ENCODE measurements around the gene UGGT2.
"Not testable (repeated sequence)": the region's sequence is repeated elsewhere in the genome, so short reads cannot be mapped to it uniquely, and the experiment has no call there.

The UGGT2 gene

DNA sequence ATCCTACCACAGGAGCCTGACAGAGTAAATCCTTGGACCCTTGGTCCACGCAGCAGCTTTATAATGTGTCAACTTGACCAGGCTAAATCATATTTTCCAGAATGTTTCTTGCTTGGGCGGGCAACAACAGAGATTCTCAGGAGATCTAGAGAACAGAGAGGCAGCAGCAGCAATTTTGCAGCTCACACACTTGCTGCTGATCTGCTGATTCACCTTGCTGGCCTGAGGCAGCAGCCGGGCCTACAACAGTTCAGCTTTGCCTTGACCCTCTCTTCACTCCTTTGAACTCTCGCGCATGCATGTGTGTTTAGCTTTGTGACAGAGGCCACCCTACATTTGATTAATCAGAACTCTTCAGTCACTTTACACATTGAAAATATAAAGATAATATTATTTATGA is 159.3 kb downstream of the UGGT2 start:
- no peak for DNase-seq (ENCODE audit: low spot score)

DNA sequence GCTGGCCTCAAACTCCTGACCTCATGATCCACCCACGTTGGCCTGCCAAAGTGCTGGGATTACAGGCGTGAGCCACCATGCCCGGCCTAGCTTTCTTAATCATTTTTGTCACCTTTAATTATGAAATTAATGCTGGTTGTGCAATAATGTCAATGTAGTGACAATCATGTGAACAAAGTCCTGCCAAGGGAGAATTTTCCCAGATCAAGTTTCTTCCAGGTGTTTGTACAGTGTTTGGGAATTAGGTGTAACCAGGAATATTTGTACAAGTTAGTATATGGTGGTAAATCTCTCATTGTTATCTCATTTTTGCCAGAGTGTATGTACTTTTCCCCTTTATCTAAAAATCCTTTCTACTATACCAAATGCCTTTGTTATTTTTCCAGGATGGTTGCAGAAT is 171.1 kb downstream of the UGGT2 start:
- no peak for DNase-seq (ENCODE audit: low spot score)

DNA sequence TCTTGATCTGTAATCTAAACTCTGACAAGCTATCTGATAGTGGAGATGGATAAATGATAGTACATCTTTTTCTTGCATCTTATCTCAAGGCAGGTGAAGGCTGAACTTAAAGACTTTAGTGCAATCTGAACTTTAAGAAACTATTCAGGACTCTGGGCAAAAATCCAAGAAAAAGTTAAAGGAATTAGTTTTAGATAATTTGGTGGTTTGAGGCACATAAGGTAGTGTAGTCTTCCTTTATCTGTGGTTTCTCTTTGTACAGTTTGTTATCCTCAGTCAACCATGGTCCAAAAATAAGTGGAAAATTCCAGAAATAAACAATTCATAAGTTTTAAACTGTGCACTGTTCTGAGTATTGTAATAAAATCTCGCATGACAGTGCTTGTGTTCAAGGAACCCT is 172.9 kb downstream of the UGGT2 start:
- DNase-seq (ENCODE audit: low spot score) = no peak

DNA sequence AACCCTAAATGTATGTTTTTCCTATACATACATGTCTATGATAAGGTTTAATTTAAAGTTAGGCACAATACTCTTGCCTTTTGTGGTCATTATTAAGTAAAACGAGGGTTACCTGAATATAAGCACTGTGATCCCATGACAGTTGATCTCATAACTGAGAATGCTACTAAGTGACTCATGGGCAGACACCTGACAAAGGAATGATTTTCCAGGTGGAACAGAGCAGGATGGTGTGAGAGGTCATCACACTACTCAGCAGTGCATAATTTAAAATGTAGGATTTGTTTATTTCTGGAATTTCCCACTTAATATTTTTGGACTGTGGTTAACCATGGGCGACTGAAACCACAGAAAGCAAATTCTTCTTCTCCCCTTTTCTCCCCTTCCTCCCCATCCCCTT is 178.9 kb downstream of the UGGT2 start:
- DNase-seq (ENCODE audit: low spot score) = no peak

DNA sequence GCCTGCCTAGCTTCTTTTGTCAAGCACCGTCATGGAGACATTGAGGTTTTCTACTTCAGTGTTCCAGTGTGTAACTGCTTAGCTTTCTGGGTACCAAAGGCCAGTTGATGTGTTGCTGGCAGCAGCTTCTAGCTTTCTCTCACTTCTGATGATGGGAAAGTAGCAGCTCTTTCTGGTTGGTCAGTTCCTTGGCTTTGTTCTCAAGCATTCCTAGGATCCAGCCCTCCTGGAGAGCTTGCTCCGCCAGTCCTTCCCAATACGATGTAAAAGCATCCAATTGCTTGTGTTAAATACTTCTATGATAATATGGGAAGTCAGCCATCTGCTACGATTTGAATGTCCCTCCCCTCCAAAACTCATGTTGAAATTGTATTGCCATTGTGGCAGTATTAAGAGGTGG is 182.8 kb downstream of the UGGT2 start:
- no peak for DNase-seq (ENCODE audit: low spot score)

DNA sequence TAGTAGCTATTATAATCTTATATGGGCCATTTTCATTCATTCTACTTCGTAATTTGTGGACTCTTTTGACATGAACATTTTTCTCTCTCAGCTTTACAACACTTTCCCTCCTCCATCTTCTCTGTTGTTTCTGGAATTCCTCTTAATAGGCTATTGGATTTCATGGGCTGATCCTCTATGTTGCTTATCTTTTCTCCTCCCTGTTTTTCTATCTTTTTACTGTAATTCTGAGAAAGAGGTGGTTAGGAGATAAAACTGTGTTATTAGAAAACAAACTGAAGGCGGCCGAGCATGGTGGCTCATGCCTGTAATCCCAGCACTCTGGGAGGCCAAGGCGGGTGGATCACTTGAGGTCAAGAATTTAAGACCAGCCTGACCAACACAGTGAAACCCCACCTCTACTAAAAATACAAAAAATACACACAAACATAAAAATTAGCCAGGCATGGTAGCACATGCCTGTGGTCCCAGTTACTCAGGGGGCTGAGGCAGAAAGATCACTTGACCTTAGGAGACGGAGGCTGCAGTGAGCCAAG is 188.1 kb downstream of the UGGT2 start:
- DNase-seq (ENCODE audit: low spot score) = no peak

DNA sequence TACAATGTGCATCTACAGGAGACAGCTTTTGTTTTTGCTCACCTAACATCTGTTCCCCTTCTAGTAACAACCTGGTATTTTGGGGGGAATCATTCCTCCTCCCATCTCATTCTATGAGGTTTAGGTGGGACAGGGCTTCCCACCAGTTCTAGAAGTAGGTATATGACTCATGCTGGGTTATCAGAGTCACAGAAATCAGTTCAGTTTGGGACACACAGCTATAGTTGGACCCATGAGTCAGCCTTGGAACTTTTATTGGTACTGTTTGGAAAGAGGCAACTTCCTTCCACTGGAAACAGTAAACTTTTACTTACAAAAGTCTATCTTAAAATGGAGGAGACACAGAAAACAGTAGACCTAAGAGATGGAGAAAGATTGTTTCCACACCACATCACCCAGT is 190.8 kb downstream of the UGGT2 start:
- DNase-seq (ENCODE audit: low spot score) = no peak

DNA sequence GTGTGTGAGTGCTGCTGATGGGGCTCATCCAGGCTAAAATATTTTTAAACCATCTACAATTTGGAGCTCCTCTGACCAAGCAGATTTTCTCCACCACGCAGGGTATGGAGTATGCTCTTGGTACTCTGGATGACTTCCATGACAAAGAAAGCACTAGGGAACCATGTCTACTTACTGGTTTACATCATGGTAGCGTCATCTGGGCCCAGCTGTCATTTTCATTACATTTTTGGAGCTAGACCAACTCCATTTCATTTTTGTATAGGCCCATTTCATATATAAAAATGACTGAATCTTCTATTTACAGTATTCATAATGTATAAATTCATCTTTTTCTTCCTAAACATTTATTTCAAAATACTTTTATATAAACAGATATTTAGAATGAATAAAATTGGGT is 191.9 kb downstream of the UGGT2 start:
- DNase-seq (ENCODE audit: low spot score) = no peak

DNA sequence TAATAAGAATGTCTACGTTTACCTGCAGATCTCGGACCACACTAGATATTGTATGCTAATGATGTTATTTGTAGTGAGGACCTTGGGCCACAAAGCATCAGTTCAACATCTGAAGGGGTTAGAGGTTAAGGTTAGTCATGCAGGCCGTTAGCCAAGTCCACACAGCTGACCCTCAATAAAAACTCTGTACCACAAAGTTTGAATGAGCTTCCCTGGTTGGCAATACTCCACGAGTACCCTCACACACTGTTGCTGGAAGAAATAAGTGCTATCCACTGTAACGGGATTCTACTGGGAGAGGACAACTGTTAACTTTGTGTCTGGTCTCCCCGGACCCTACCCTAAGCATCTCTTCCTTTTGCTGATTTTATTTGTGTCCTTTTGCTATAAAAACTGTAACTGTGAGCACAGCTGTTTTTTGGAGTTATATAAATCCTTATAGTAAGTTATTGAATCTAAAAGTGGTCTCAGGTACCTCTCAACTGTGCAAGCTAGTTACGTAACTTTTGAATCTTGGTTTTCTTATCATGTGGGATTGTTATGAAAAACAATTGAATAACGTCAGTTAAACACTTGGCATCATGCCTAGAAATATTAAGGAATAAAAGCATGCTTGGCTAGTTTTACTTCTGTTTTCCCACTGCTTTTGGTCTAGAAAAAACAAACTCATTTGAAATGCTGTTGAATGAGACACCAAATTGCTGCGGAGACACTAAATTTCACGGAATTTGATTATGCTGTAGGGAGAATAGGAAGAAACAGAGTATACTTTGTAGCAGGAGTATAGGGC is 194.7 kb downstream of the UGGT2 start:
- DNase-seq (ENCODE audit: low spot score) = no peak

DNA sequence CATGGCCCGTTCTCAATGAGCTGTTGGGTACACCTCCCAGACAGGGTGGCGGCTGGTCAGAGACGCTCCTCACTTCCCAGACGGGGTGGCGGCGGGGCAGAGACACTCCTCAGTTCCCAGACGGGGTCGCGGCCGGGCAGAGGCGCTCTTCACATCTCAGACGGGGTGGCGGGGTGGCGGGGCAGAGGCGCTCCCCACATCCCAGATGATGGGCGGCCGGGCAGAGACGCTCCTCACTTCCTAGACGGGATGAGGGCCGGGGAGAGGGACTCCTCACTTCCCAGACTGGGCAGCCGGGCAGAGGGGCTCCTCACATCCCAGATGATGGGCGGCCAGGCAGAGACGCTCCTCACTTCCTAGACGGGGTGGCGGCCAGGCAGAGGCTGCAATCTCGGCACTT is 207.5 kb downstream of the UGGT2 start:
- not testable (repeated sequence) for DNase-seq (ENCODE audit: low spot score)

DNA sequence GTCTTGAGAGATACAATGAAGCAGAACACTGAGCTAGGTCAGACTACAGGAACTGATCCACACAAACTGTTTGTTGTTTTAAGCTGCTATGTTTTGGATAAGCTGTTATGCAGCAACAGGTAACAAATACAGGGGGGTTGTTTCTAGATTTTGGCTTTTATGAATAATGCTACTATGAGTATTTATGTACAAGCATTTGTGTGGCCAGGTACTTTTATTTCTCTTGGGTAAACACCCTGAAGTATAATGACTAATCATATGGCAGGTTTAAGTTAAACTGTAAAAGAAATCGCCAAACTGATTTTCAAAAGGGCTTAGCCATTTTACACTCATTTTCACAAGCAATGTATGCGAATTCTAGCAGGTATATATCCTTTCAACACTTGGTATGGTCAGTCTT is 210.3 kb downstream of the UGGT2 start:
- DNase-seq (ENCODE audit: low spot score) = no peak

DNA sequence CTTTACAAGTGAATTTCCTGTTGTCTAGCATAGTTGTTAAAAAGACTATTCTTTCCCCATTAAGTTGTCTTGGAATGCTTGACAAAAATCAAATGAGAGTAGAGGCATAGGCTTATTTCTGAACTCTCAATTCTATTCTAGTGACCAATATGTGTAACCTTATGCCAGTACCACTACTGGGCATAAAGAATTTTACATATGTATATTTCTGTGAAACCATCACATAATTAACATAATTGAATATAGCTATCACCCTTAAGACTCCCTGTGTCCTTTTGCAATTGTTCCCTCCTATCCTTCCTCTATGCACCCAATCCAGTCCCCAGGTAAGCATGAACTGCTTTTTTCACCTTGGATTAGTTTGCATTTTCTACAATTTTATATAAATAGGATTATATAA is 211.3 kb downstream of the UGGT2 start:
- no peak for DNase-seq (ENCODE audit: low spot score)

DNA sequence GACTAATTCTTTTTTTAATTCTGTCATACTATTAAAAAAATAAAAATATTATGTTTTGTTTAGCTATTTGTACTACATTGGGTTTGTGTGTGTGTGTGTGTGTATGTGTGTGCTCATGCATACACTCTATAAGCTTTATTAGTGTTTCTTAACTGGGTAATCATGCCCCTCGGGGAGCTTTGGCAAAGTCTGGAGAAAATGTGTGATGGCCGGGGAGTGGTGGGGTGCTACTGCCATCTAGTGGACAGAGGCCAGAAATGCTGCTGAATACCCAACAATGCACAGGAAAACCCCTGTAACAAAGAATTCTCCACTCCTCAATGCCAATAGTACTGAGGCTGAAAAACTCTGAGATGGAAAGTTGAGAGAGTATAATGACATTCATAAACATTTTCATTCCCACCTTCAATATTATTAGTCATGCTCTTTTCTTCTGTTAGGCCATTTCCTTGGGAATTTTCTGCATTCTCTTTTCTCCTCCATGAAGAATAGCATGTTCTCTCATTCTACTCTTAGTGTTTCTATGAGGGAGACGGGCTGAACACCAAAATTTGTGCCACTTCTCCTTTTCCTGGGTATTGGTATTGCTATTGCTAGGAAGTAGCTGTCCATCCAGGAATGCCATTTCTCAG is 219.0 kb downstream of the UGGT2 start:
- peak; percentile 68 for DNase-seq (ENCODE audit: low spot score)

DNA sequence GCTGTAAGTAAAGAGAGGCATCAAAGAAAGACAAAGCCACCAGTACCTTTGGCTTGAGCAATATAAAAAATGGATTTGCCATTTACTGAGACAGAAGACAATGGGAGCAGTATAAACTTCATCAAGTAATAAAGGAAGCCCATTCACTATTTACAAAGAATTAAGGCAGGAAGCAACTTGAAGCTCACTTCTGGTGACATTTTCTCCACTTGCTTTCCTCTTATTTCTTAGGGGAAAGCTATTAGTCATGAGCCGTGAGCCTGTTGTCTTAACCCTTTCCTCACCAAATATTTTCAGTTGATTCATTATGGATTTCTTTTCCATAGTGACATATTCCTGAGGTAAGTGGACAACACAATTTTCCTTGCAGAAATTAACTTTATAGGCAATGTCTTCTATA is 219.5 kb downstream of the UGGT2 start:
- DNase-seq (ENCODE audit: low spot score) = no peak

DNA sequence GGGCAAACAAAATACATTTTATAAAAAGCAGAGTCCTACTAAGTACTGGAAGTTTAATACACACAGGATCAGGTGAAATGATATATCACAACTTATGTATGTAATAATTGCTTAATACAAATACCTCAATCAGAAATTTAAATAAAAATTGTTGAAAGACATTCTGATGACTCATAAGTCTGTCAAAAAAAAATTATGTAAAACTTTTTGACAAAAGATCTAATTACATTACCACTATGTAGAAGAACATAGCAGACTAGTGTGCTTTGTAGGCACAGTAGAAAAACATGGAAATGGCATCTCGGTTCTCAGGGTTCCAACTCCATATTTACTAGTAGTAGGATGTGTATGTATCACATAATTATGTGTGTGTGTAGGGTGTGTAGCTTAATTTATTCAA is 220.1 kb downstream of the UGGT2 start:
- DNase-seq (ENCODE audit: low spot score) = no peak

DNA sequence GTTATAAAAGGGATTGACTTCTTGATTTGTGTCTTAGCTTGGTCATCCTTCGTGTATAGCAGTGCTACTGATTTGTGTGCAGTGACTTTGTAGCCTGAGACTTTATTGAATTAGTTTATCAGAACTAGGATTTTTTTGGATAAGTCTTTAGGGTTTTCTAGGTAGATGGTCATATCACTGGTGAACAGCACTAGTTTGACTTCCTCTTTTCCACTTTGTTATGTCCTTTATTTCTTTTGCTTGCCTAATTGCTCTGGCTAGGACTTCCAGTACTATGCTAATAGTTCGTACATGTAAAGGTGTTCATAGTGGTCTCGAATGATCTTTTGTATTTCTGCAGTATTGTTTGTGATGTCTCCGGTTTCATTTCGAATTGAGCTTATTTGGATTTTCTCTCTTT is 230.9 kb downstream of the UGGT2 start:
- no peak for DNase-seq (ENCODE audit: low spot score)

DNA sequence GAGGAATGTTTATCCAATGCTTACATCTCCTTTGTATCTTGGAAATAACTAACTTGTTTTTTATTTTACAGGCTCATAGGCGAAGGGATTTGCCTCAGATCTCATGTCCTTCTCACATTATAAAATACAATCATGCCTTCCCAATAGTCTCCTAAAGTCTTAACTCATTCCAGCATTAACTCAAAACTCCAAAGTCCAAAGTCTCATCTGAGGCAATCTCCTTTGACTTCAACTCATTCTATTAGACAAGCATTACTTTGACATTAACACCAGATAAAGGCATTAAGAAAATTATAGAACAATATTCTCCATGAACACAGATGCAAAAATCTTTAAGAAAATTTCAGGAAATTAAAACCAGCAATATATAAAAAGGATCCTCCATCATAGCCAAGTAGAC is 238.7 kb downstream of the UGGT2 start:
- no peak for DNase-seq (ENCODE audit: low spot score)

DNA sequence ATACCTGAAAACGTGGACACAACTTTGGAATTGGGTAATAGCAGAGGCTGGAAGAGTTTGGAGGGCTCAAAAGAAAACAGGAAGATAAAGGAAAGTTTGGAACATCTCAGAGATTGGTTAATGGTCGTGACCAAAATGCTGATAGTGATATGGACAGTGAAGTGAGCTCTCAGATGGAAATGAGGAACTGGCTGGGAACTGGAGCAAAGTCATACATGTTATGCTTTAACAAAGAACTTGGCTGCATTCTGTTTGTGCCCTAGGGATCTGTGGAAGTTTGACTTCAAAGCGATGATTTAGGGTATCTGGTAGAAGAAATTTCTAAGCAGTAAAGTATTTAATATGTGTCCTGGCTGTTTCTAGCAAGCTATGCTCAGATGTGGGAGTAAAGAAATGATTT is 240.1 kb downstream of the UGGT2 start:
- no peak for DNase-seq (ENCODE audit: low spot score)

DNA sequence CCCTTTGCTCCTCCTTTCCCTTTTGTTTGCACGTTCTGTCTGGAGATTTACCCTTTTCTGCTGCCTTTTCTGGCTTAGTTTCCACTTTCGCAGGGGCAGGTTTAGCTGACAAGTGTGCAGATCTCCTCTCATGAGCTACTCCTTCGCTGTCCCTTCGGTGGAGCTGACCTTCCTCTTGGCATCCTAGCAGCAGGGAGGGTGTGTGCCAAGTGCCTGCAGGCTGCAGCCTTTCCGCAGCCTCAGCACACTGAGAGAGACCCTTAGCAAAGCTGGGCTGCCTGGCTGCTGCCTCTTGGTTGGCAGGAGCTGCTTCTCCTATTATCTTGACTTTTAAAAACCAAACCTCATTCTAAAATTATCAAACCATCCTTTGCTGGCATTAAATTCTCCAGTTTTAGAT is 243.8 kb downstream of the UGGT2 start:
- DNase-seq (ENCODE audit: low spot score) = no peak

DNA sequence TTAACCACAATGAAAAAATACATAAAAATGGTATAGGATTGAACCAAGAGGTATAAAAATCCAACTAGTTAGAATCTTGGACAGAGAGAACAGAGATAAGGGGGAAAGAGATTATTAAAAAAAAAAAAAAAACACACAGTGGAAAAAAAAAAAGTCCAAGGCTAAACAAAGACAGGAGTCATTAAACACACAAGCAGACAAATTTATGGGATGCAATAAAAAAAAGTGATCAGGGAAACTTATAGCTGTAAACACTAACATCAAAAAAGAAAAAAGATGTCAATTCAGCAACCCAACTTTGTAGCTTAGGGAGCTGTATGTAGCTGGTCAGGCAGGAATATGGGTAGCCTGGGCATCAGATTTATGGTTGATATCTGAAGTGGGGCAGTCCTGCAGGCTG is 247.3 kb downstream of the UGGT2 start:
- DNase-seq (ENCODE audit: low spot score) = no peak

DNA sequence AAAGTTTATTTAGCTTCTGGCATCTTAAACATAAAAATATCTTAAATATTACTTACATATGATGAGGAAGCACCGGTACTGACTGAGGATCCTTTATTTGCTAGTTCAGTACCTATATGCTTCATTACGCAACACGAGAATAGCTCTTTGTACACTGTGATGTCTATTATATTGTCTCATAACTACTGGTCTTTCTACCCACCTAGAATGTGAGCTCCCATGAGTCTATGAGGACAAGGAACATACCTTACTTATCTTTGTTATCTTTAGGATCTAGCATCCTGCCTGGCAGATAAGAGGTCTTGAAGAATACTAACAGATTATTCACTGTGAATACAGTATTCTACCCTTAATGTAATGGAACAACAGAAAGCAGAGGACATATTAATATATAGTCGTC is 251.4 kb downstream of the UGGT2 start:
- no peak for DNase-seq (ENCODE audit: low spot score)

DNA sequence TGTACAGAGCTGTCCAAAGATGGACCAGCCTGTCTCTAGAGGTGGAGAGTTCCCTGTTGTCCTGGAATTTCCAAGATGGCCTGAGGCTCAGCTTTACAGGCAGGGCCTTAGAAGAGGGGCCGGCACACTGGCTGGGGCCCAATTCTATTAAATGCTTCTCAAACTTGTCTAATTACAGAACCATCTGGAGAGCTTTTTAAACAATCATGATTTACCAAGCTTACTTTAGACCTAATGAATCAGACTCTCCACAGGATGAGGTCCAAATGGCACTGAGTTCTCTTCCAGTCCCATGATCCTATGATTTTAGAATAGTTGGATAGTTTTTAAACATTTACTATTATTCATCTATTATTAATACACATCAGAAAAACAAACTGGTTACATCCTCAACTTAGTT is 252.8 kb downstream of the UGGT2 start:
- DNase-seq (ENCODE audit: low spot score) = no peak

DNA sequence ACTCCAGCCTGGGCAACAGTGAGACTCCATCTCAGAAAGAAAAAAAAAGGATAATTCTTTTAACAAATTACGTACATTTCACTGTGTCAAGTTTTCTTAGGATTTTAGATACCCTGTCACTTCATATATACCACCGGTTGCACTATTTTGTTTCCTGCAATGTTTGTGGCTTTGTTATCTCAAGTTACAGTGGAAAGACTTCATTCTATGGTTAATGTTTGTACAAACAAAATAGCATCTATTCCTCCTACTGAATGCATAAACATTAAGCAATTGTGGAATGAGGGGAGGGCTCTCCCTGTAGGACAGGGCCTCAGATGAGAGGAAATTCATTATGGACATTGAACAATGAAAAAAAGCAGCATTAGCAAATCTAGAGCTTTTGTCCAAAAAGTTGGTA is 256.2 kb downstream of the UGGT2 start:
- no peak for DNase-seq (ENCODE audit: low spot score)

DNA sequence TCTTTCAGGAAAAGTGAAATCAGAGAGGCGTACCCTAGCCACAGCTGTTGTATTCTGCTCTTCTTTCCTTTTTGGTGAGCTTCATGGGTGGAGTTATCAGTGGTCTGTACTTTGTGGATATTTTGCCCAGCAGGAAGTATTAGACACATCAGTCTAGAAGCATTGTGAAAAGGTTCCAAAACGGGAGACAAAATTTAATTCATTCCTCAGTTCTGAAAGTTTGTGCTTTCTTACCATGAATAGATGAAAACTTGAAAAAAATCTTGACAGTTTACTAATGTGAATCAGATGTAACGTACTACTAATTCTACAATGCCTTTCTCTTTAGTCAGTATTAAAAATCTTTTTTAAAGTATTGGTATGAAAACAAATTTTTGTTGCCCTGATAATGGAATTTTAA is 259.4 kb downstream of the UGGT2 start:
- no peak for DNase-seq (ENCODE audit: low spot score)

Data from CD4-positive, alpha-beta T cell treated with Interleukin-2 at 100 ng/mL for 4 hours (primary cell).